Keratinocyte (primary cell): ENCODE measurements around the gene DCAF7. TPM values are rescaled to one million over a fixed set of nuclear protein-coding genes. Genes with fewer than 3 reads are reported as not detected.

ENCODE experiments used
- DNase-seq: peaks from one replicate; pipeline ENCODE4 v3.0.0-alpha.2; 2011; ENCODE audit warnings: low read depth, missing footprints, low spot score
- FAIRE-seq: peaks from 2 replicates; lab custom pipeline; 2011; peaks lifted over from hg19 to GRCh38; lab: Jason Lieb, UNC
- H2AFZ ChIP-seq: 2 replicates; pipeline ENCODE4 v1.6.0; 2012; ENCODE audit warnings: low read length, control low read depth, inconsistent platforms; ENCODE audit not compliant: control insufficient read depth
- H3K27ac ChIP-seq: 2 replicates; pipeline ENCODE4 v1.5.1; 2011; ENCODE audit warnings: low read length; ENCODE audit not compliant: control insufficient read depth, insufficient read depth
- H3K27me3 ChIP-seq: 3 replicates; pipeline ENCODE4 v1.6.0; 2011; ENCODE audit warnings: low read length; ENCODE audit not compliant: control insufficient read depth, insufficient read depth; ENCODE audit errors: extremely low read depth
- H3K36me3 ChIP-seq, 2 experiments: 2 replicates in 1 of 2; 3 replicates in 1 of 2; pipeline ENCODE4 v1.5.1; 2011; ENCODE audit warnings: low read length in 2 of 2, mild to moderate bottlenecking in 1 of 2; ENCODE audit not compliant: control insufficient read depth in 2 of 2, insufficient read depth in 2 of 2; ENCODE audit errors: extremely low read depth in 1 of 2
- H3K4me1 ChIP-seq: 3 replicates; pipeline ENCODE4 v1.5.1; 2011; ENCODE audit warnings: low read length; ENCODE audit not compliant: control insufficient read depth, insufficient read depth; ENCODE audit errors: extremely low read depth
- H3K4me2 ChIP-seq: 3 replicates; pipeline ENCODE4 v1.6.0; 2011; ENCODE audit warnings: low read depth, low read length; ENCODE audit not compliant: control insufficient read depth, insufficient read depth; ENCODE audit errors: extremely low read depth
- H3K4me3 ChIP-seq, 3 experiments: fragments of 200-600 bp in 1 of 3; sonication (generic) in 1 of 3; 2 replicates in 2 of 3; 3 replicates in 1 of 3; pipeline ENCODE4 v1.5.1; 2011 to 2016; ENCODE audit warnings: low read length in 3 of 3, mild to moderate bottlenecking in 3 of 3, control low read depth in 2 of 3, inconsistent platforms in 1 of 3, low read depth in 1 of 3, mixed read lengths in 1 of 3, mixed run types in 1 of 3, moderate library complexity in 1 of 3; ENCODE audit not compliant: control insufficient read depth in 2 of 3, insufficient read depth in 2 of 3; ENCODE audit errors: extremely low read depth in 1 of 3
- H3K79me2 ChIP-seq: 2 replicates; pipeline ENCODE4 v1.6.0; 2012; ENCODE audit warnings: low read length; ENCODE audit not compliant: control insufficient read depth, insufficient read depth
- H3K9ac ChIP-seq: 3 replicates; pipeline ENCODE4 v1.6.0; 2011; ENCODE audit warnings: low read length; ENCODE audit not compliant: control insufficient read depth, insufficient read depth; ENCODE audit errors: extremely low read depth
- H3K9me1 ChIP-seq: 3 replicates; pipeline ENCODE4 v1.6.0; 2011; ENCODE audit warnings: low read length; ENCODE audit not compliant: control insufficient read depth, insufficient read depth; ENCODE audit errors: extremely low read depth
- H3K9me3 ChIP-seq: 2 replicates; pipeline ENCODE4 v1.5.1; 2012; ENCODE audit warnings: low read depth, low read length; ENCODE audit not compliant: control insufficient read depth
- H4K20me1 ChIP-seq: 3 replicates; pipeline ENCODE4 v1.6.0; 2011; ENCODE audit warnings: low read length; ENCODE audit not compliant: control insufficient read depth, insufficient read depth; ENCODE audit errors: extremely low read depth
- EZH2 ChIP-seq: IDR thresholded peaks from one replicate; pipeline ENCODE4 v1.6.1; 2012; ENCODE audit warnings: inconsistent platforms, mild to moderate bottlenecking, low read length, moderate library complexity
- dilution Hi-C: fragments of 300-500 bp; cut with MboI; formaldehyde crosslinking; loops from one replicate; pipeline ENCODE4 v1.7.0; 2020; ENCODE audit warnings: low sequenced_read_pairs; ENCODE audit not compliant: extremely low pct_ligation_motif_present
- polyA plus RNA-seq, 5 experiments: library from polyadenylated mRNA; depleted of rRNA in 3 of 5; stranded (reverse) in 3 of 5; stranded (forward) in 1 of 5; unstranded in 1 of 5; fragments of >200 nt; gene quantifications; 1 replicate in 1 of 5; 2 replicates in 3 of 5; 3 replicates in 1 of 5; pipeline versions ENCODE4 v1.2.1 to v1.2.3, GENCODE V29; 2011 to 2012; ENCODE audit warnings: missing spikeins in 2 of 5, low read depth in 1 of 5, low replicate concordance in 1 of 5
- TF ChIP-seq, protein P1 (sequence below), 3 experiments: IDR thresholded peaks in 1 of 3; conservative IDR thresholded peaks in 1 of 3; optimal IDR thresholded peaks in 1 of 3; 2 replicates in 2 of 3; 3 replicates in 1 of 3; pipeline versions ENCODE3 to v1.5.1; 2011; ENCODE audit warnings: low read length in 3 of 3, mild to moderate bottlenecking in 3 of 3, moderate library complexity in 2 of 3, control low read depth in 1 of 3, inconsistent platforms in 1 of 3; ENCODE audit not compliant: insufficient read depth in 2 of 3; ENCODE audit errors: extremely low read depth in 1 of 3

Gene DCAF7
- polyA plus RNA-seq, 1 donor (not counting 4 experiments of a cell fraction or from before 2014, with no cell fraction given) = 32.6 TPM

DNA sequence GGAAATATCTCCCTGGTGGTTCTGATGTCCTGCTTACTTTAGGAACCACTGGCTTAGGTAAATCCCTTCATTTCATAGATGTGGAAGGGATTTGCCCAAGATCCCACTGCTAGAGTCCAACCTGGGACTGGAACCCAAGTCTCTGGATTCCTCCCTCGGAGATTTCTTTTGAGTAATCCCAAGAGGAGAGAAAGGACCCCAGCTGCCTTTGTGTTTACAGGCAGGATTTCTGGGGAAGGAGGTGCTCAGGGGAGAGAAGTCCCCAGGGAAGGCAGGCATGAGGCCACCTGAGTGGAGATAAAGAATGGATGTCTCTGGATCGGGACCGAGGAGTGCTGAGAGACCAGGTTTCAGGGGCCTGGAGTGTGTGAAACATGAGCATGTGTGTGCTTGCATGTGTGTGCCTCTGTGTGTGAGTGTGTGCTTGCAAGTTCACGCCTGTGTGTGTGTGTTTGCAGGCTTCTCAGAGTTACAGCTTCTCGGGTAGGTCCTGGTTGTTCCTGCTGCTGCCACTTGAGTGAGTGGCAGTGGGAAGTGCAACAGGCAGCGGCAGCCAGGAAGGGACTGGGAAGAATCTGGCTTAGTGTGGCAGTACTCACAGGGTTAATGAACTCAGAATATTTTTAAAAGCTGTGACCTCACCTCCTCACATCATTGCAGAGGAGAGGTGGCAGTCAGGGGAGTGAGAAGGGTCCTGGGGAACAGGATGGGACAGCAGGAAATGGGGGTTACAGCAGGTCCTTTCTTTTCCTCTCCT lies 24.9 kb upstream of the DCAF7 start:
- FAIRE-seq (no peak), DNase-seq (no peak)
- H3K9ac ChIP-seq = no peak overlapping the region
- no peaks in the 10 kb centered on the region for H3K79me2 ChIP-seq
- TF ChIP-seq, protein P1, sequence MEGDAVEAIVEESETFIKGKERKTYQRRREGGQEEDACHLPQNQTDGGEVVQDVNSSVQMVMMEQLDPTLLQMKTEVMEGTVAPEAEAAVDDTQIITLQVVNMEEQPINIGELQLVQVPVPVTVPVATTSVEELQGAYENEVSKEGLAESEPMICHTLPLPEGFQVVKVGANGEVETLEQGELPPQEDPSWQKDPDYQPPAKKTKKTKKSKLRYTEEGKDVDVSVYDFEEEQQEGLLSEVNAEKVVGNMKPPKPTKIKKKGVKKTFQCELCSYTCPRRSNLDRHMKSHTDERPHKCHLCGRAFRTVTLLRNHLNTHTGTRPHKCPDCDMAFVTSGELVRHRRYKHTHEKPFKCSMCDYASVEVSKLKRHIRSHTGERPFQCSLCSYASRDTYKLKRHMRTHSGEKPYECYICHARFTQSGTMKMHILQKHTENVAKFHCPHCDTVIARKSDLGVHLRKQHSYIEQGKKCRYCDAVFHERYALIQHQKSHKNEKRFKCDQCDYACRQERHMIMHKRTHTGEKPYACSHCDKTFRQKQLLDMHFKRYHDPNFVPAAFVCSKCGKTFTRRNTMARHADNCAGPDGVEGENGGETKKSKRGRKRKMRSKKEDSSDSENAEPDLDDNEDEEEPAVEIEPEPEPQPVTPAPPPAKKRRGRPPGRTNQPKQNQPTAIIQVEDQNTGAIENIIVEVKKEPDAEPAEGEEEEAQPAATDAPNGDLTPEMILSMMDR (optimal IDR thresholded peaks at IDR 0.05 in 1 of 3, IDR thresholded peaks at IDR 0.05 in 1 of 3, conservative IDR thresholded peaks at IDR 0.05 in 1 of 3; ENCODE audit: extremely low read depth in 1 of 3, insufficient read depth in 2 of 3, low read length in 3 of 3) = no peak
- TF ChIP-seq EZH2 = no peak
- no peaks in the 10 kb centered on the region for H3K4me1 ChIP-seq
- dilution Hi-C loops = no loop called here
- H3K4me3 ChIP-seq = no peak overlapping the region
- H4K20me1 ChIP-seq = no peaks in the 10 kb centered on the region
- H2AFZ ChIP-seq = no peak overlapping the region
- H3K4me2 ChIP-seq = no peak overlapping the region
- H3K9me1 ChIP-seq = no peaks in the 10 kb centered on the region
- H3K36me3 ChIP-seq = no peaks in the 10 kb centered on the region
- H3K27ac ChIP-seq = no peak overlapping the region
- peaks cover 28% of the 10 kb centered on the region for H3K27me3 ChIP-seq
- H3K9me3 ChIP-seq = no peaks in the 10 kb centered on the region

DNA sequence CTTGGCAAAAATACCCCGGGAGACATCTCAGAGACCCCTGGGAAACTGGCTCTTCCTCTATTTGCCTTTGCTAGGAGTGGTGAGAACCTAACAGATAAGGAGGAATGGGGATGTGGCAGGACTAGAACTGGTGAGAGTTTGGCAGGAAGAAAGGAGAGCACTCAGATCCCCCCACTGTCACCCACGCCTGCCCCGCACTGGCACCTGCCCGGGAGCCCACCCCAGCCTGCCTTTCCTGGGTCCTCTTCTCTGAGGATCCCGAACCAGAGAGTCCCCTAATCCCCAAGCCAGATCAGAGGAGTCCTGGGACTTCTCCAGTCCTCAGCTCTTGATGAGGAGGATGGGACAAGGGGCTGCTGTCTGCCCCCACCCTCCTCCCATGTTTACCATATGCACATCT lies 23.4 kb upstream of the DCAF7 start:
- FAIRE-seq (no peak), DNase-seq (no peak)
- dilution Hi-C loops = no loop called here
- H3K27me3 ChIP-seq = peaks cover 28% of the 10 kb centered on the region
- H4K20me1 ChIP-seq = no peaks in the 10 kb centered on the region
- H3K4me1 ChIP-seq = no peaks in the 10 kb centered on the region
- H2AFZ ChIP-seq = no peak overlapping the region
- no peak overlapping the region for H3K9ac ChIP-seq
- H3K9me3 ChIP-seq = no peaks in the 10 kb centered on the region
- H3K27ac ChIP-seq = no peak overlapping the region
- no peaks in the 10 kb centered on the region for H3K9me1 ChIP-seq
- no peak overlapping the region for H3K4me3 ChIP-seq
- no peak overlapping the region for H3K4me2 ChIP-seq
- TF ChIP-seq, protein P1 (optimal IDR thresholded peaks at IDR 0.05 in 1 of 3, IDR thresholded peaks at IDR 0.05 in 1 of 3, conservative IDR thresholded peaks at IDR 0.05 in 1 of 3; ENCODE audit: extremely low read depth in 1 of 3, insufficient read depth in 2 of 3, low read length in 3 of 3) = no peak
- no peak for TF ChIP-seq EZH2
- H3K36me3 ChIP-seq = no peaks in the 10 kb centered on the region
- no peaks in the 10 kb centered on the region for H3K79me2 ChIP-seq
